ENCODE results near the gene MPPED1. TPM values are rescaled to one million over a fixed set of nuclear protein-coding genes. Genes with fewer than 3 reads are reported as not detected.

The MPPED1 gene
- total and polyA plus RNA-seq, 2 donors (not counting 1 experiment from before 2014, with no cell fraction given) = 0.13 TPM; not detected in 1

DNA sequence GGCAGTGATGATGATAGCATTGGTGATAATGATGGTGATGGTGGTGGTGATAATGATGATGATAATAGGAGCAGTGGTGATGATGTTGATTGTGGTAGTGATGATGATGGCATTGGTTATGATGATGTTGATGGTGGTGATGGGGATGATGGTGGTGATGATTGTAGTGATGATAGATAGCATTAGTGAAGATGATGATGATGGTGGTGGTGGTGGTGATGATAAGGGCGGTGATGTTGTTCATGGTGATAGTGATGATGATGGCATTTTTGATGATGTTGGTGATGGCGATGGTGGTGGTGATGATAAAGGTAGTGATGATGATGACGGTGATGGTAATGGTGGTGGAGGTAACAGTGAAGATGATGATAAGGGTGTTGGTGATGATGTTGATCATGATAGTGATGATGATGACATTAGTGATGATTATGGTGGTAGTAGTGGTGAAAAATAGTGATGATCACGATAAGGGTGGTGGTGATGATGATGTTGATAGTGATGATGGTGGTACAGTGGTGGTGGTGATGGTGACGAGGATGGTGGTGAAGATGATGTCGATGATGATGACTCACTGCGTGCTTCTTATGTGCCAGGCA, 93.0 kb downstream of the MPPED1 start:
- H3K36me3 ChIP-seq (replicated peaks in 1 of 2; ENCODE audit: control extremely low read depth in 1 of 2, control insufficient read depth in 1 of 2, extremely low read depth in 1 of 2, insufficient read depth in 2 of 2, low read length in 1 of 2) = no peaks in the 10 kb centered on the region
- no peaks in the 10 kb centered on the region for H3K27me3 Mint-ChIP-seq
- no peaks in the 10 kb centered on the region for H3K79me2 ChIP-seq (ENCODE audit: control insufficient read depth, insufficient read depth, low read length)
- no peaks in the 10 kb centered on the region for H4K20me1 ChIP-seq (ENCODE audit: control insufficient read depth, insufficient read depth, low read length, poor library complexity, severe bottlenecking)
- TF ChIP-seq, protein P1, sequence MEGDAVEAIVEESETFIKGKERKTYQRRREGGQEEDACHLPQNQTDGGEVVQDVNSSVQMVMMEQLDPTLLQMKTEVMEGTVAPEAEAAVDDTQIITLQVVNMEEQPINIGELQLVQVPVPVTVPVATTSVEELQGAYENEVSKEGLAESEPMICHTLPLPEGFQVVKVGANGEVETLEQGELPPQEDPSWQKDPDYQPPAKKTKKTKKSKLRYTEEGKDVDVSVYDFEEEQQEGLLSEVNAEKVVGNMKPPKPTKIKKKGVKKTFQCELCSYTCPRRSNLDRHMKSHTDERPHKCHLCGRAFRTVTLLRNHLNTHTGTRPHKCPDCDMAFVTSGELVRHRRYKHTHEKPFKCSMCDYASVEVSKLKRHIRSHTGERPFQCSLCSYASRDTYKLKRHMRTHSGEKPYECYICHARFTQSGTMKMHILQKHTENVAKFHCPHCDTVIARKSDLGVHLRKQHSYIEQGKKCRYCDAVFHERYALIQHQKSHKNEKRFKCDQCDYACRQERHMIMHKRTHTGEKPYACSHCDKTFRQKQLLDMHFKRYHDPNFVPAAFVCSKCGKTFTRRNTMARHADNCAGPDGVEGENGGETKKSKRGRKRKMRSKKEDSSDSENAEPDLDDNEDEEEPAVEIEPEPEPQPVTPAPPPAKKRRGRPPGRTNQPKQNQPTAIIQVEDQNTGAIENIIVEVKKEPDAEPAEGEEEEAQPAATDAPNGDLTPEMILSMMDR (IDR thresholded peaks at IDR 0.05) = no peak
- no peak for TF ChIP-seq EZH2 (IDR thresholded peaks at IDR 0.05; ENCODE audit: borderline replicate concordance, insufficient read depth, low read depth, low read length, poor library complexity, severe bottlenecking)
- intact Hi-C loops (cut with micrococcal nuclease) = no loop called here
- no peak overlapping the region for H3K4me2 ChIP-seq (replicated peaks; ENCODE audit: low read depth, low read length, poor library complexity, severe bottlenecking)
- POLR2A ChIA-PET = no interaction called here
- H3K27ac Mint-ChIP-seq = no peak overlapping the region
- no peaks in the 10 kb centered on the region for H3K27me3 ChIP-seq (replicated peaks in 1 of 4; ENCODE audit: control extremely low read depth in 1 of 4, control insufficient read depth in 3 of 4, insufficient read depth in 4 of 4, low read length in 3 of 4)
- no peak overlapping the region for H3K4me3 Mint-ChIP-seq
- CTCF ChIA-PET = no interaction called here
- H3K9me3 ChIP-seq (ENCODE audit: control extremely low read depth in 1 of 3, control insufficient read depth in 2 of 3, insufficient read depth in 1 of 3, low read length in 2 of 3) = peaks cover 0 to 12% (median 0%) of the 10 kb centered on the region in 3 donors
- ATAC-seq (ENCODE audit: low read depth) (no peak), DNase-seq (no peak)
- H2AFZ ChIP-seq (ENCODE audit: insufficient read depth, low read depth, low read length, poor library complexity, severe bottlenecking) = no peak overlapping the region
- no peaks in the 10 kb centered on the region for H3K4me1 Mint-ChIP-seq
- no peaks in the 10 kb centered on the region for H3K9me3 Mint-ChIP-seq (ENCODE audit: insufficient read depth)
- no peak overlapping the region for H3K27ac ChIP-seq (ENCODE audit: low read length in 2 of 2)
- H3K9ac ChIP-seq (ENCODE audit: low read length) = no peak overlapping the region
- no peaks in the 10 kb centered on the region for H3K4me1 ChIP-seq (ENCODE audit: control insufficient read depth in 2 of 2, insufficient read depth in 2 of 2, low read length in 2 of 2)
- H3K4me3 ChIP-seq (ENCODE audit: control extremely low read depth in 1 of 5, extremely low read depth in 1 of 5, insufficient read depth in 1 of 5, low read depth in 2 of 5, low read length in 4 of 5) = no peak overlapping the region
- 93% methylated on average over 5 of the region's 7 CpGs for WGBS (ENCODE audit: insufficient coverage)

DNA sequence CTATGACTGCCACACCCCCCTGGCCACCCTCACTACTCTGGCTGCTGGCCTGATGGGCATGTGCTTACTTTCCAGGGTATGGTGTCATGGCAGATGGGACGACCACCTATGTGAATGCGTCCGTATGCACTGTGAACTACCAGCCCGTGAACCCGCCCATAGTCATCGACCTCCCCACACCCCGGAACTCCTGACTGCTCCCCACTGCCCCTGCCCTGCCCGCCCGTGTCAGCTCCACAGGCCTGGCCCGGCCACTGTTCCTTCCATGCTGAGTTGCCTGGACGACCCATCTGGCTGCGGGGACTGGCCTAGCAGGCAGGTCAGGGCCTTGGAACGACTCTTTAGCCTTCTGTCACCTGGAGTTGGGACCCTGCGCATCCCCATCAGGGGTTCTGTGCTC, 93.6 kb downstream of the MPPED1 start:
- no peak overlapping the region for H3K4me2 ChIP-seq (replicated peaks; ENCODE audit: low read depth, low read length, poor library complexity, severe bottlenecking)
- ChIA-PET CTCF (no interaction called here), POLR2A (no interaction called here)
- H3K79me2 ChIP-seq (ENCODE audit: control insufficient read depth, insufficient read depth, low read length) = no peaks in the 10 kb centered on the region
- intact Hi-C loops (cut with micrococcal nuclease) = no loop called here
- no peaks in the 10 kb centered on the region for H3K4me1 ChIP-seq (ENCODE audit: control insufficient read depth in 2 of 2, insufficient read depth in 2 of 2, low read length in 2 of 2)
- DNase-seq = no peak
- no peak overlapping the region for H3K27ac ChIP-seq (ENCODE audit: low read length in 2 of 2)
- Mint-ChIP-seq H3K4me1 (no peaks in the 10 kb centered on the region), H3K27me3 (no peaks in the 10 kb centered on the region), H3K4me3 (no peak overlapping the region), H3K27ac (no peak overlapping the region), H3K9me3 (ENCODE audit: insufficient read depth) (no peaks in the 10 kb centered on the region)
- 94% methylated on average over 14 of the region's 14 CpGs for WGBS (ENCODE audit: insufficient coverage)
- H3K27me3 ChIP-seq (replicated peaks in 1 of 4; ENCODE audit: control extremely low read depth in 1 of 4, control insufficient read depth in 3 of 4, insufficient read depth in 4 of 4, low read length in 3 of 4) = no peaks in the 10 kb centered on the region
- H3K36me3 ChIP-seq (replicated peaks in 1 of 2; ENCODE audit: control extremely low read depth in 1 of 2, control insufficient read depth in 1 of 2, extremely low read depth in 1 of 2, insufficient read depth in 2 of 2, low read length in 1 of 2) = no peaks in the 10 kb centered on the region
- H3K9me3 ChIP-seq (ENCODE audit: control extremely low read depth in 1 of 3, control insufficient read depth in 2 of 3, insufficient read depth in 1 of 3, low read length in 2 of 3) = peaks cover 0 to 12% (median 0%) of the 10 kb centered on the region in 3 donors
- H3K4me3 ChIP-seq (ENCODE audit: control extremely low read depth in 1 of 5, extremely low read depth in 1 of 5, insufficient read depth in 1 of 5, low read depth in 2 of 5, low read length in 4 of 5) = no peak overlapping the region
- H4K20me1 ChIP-seq (ENCODE audit: control insufficient read depth, insufficient read depth, low read length, poor library complexity, severe bottlenecking) = no peaks in the 10 kb centered on the region
- TF ChIP-seq, protein P1 (IDR thresholded peaks at IDR 0.05) = no peak
- TF ChIP-seq EZH2 (IDR thresholded peaks at IDR 0.05; ENCODE audit: borderline replicate concordance, insufficient read depth, low read depth, low read length, poor library complexity, severe bottlenecking) = no peak
- no peak overlapping the region for H2AFZ ChIP-seq (ENCODE audit: insufficient read depth, low read depth, low read length, poor library complexity, severe bottlenecking)
- H3K9ac ChIP-seq (ENCODE audit: low read length) = no peak overlapping the region
- no peak for ATAC-seq (ENCODE audit: low read depth)

Measured in B cell (primary cell).